IPS DF 19.7 (cell line): ENCODE data around the gene FKBP1A.

Experiments
- DNase-seq: peaks from one replicate; pipeline ENCODE4 v3.0.0-alpha.2; 2013; ENCODE audit warnings: low read depth, low spot score

The FKBP1A gene

GRCh38 chr20:1386323-1386722, 6.5 kb downstream of the FKBP1A start:
- DNase-seq = no peak

- no peak for DNase-seq
These were observed 9.0 kb downstream of the FKBP1A start for GRCh38 chr20:1383623-1384404.

- DNase-seq = no peak
These were observed 10.2 kb downstream of the FKBP1A start for GRCh38 chr20:1382670-1383069.

- DNase-seq = no peak
These were observed 10.9 kb downstream of the FKBP1A start for GRCh38 chr20:1381753-1382591.

GRCh38 chr20:1378735-1379125, 14.1 kb downstream of the FKBP1A start:
- no peak for DNase-seq

- no peak for DNase-seq
These were observed 14.7 kb downstream of the FKBP1A start for GRCh38 chr20:1377984-1378734.

GRCh38 chr20:1377341-1377871, 15.4 kb downstream of the FKBP1A start:
- DNase-seq = no peak

- DNase-seq = no peak
These were observed 16.2 kb downstream of the FKBP1A start for GRCh38 chr20:1376408-1377270.

GRCh38 chr20:1376007-1376406, 16.8 kb downstream of the FKBP1A start:
- DNase-seq = no peak

GRCh38 chr20:1375515-1375914, 17.3 kb downstream of the FKBP1A start:
- DNase-seq = no peak

GRCh38 chr20:1374246-1374645, 18.6 kb downstream of the FKBP1A start:
- DNase-seq = no peak

- no peak for DNase-seq
These were observed 19.2 kb downstream of the FKBP1A start for GRCh38 chr20:1373614-1374013.

- no peak for DNase-seq
These were observed 19.8 kb downstream of the FKBP1A start for GRCh38 chr20:1373036-1373435.

GRCh38 chr20:1371830-1372539, 20.9 kb downstream of the FKBP1A start:
- no peak for DNase-seq

- DNase-seq = no peak
These were observed 21.6 kb downstream of the FKBP1A start for GRCh38 chr20:1371202-1371782.

- no peak for DNase-seq
These were observed 22.2 kb downstream of the FKBP1A start for GRCh38 chr20:1370548-1371110.

- no peak for DNase-seq
These were observed 22.9 kb downstream of the FKBP1A start for GRCh38 chr20:1369970-1370369.

GRCh38 chr20:1368448-1369199, 24.2 kb downstream of the FKBP1A start:
- no peak for DNase-seq

- no peak for DNase-seq
These were observed 25.4 kb downstream of the FKBP1A start for GRCh38 chr20:1367479-1367878.
